ENCODE data around the gene HERC4. TPM values are rescaled to one million over a fixed set of nuclear protein-coding genes. Genes with fewer than 3 reads are reported as not detected.

HERC4 gene
- polyA plus RNA-seq, 1 donor from 2014 or later = 45.6 TPM

GRCh38 chr10:68082872-68083271, 7.8 kb upstream of the HERC4 start:
- Histone ChIP-seq H3K4me2 (ENCODE audit: low read length) (no peak overlapping the region), H3K9me3 (ENCODE audit: low read length) (no peaks in the 10 kb centered on the region), H3K27me3 (ENCODE audit: insufficient read depth, low read depth, low read length) (no peaks in the 10 kb centered on the region), H3K27ac (ENCODE audit: low read length) (no peak overlapping the region), H2AFZ (ENCODE audit: low read depth, low read length) (no peak overlapping the region), H3K4me3 (ENCODE audit: low read length) (no peak overlapping the region), H3K79me2 (replicated peaks; ENCODE audit: insufficient read depth, low read length) (no peaks in the 10 kb centered on the region), H3K9ac (ENCODE audit: low read length) (no peak overlapping the region), H3K9me2 (ENCODE audit: insufficient read depth, low read length) (no peaks in the 10 kb centered on the region), H3K36me3 (ENCODE audit: insufficient read depth, low read length) (no peaks in the 10 kb centered on the region), H4K20me1 (ENCODE audit: insufficient read depth) (no peaks in the 10 kb centered on the region), H3F3A (ENCODE audit: insufficient read depth, low read length, poor library complexity, severe bottlenecking) (no peaks in the 10 kb centered on the region)
- TF ChIP-seq EZH2 (IDR thresholded peaks at IDR 0.05; ENCODE audit: borderline replicate concordance, insufficient read depth, low read length, poor library complexity, severe bottlenecking) = no peak
- TF ChIP-seq RAD21 (conservative IDR thresholded peaks at IDR 0.05) = peak; percentile 71
- TF ChIP-seq SMC3 (conservative IDR thresholded peaks at IDR 0.05; ENCODE audit: poor library complexity) = peak; percentile 66
- no peak for TF ChIP-seq POLR2AphosphoS5 (IDR thresholded peaks at IDR 0.05)
- TF ChIP-seq CTCF (IDR thresholded peaks at IDR 0.05; ENCODE audit: poor library complexity, severe bottlenecking) = peak; percentile 69
- no peak for TF ChIP-seq MXI1 (conservative IDR thresholded peaks at IDR 0.05; ENCODE audit: poor library complexity, severe bottlenecking)
- no peak for TF ChIP-seq EP300 (conservative IDR thresholded peaks at IDR 0.05; ENCODE audit: poor library complexity, severe bottlenecking)
- no peak for TF ChIP-seq TAF1 (IDR thresholded peaks at IDR 0.05; ENCODE audit: low read depth)
- no peak for TF ChIP-seq REST (IDR thresholded peaks at IDR 0.05; ENCODE audit: borderline replicate concordance)

- H3F3A ChIP-seq (ENCODE audit: insufficient read depth, low read length, poor library complexity, severe bottlenecking) = no peaks in the 10 kb centered on the region
- H3K27ac ChIP-seq (ENCODE audit: low read length) = no peak overlapping the region
- H3K4me3 ChIP-seq (ENCODE audit: low read length) = no peak overlapping the region
- no peaks in the 10 kb centered on the region for H4K20me1 ChIP-seq (ENCODE audit: insufficient read depth)
- H3K79me2 ChIP-seq (replicated peaks; ENCODE audit: insufficient read depth, low read length) = no peaks in the 10 kb centered on the region
- TF ChIP-seq EZH2 (IDR thresholded peaks at IDR 0.05; ENCODE audit: borderline replicate concordance, insufficient read depth, low read length, poor library complexity, severe bottlenecking) (no peak), MXI1 (conservative IDR thresholded peaks at IDR 0.05; ENCODE audit: poor library complexity, severe bottlenecking) (no peak), REST (IDR thresholded peaks at IDR 0.05; ENCODE audit: borderline replicate concordance) (no peak), POLR2AphosphoS5 (IDR thresholded peaks at IDR 0.05) (no peak), TAF1 (IDR thresholded peaks at IDR 0.05; ENCODE audit: low read depth) (no peak), SMC3 (conservative IDR thresholded peaks at IDR 0.05; ENCODE audit: poor library complexity) (no peak), EP300 (conservative IDR thresholded peaks at IDR 0.05; ENCODE audit: poor library complexity, severe bottlenecking) (no peak), RAD21 (conservative IDR thresholded peaks at IDR 0.05) (no peak), CTCF (IDR thresholded peaks at IDR 0.05; ENCODE audit: poor library complexity, severe bottlenecking) (no peak)
- no peaks in the 10 kb centered on the region for H3K36me3 ChIP-seq (ENCODE audit: insufficient read depth, low read length)
- H3K27me3 ChIP-seq (ENCODE audit: insufficient read depth, low read depth, low read length) = no peaks in the 10 kb centered on the region
- H3K9me2 ChIP-seq (ENCODE audit: insufficient read depth, low read length) = no peaks in the 10 kb centered on the region
- no peaks in the 10 kb centered on the region for H3K9me3 ChIP-seq (ENCODE audit: low read length)
- H3K4me2 ChIP-seq (ENCODE audit: low read length) = no peak overlapping the region
- H2AFZ ChIP-seq (ENCODE audit: low read depth, low read length) = no peak overlapping the region
- no peak overlapping the region for H3K9ac ChIP-seq (ENCODE audit: low read length)
Measured at GRCh38 chr10:68081916-68082315, 6.8 kb upstream of the HERC4 start.
